SK-N-MC (cell line): ENCODE data around the gene PAMR1.

Experiments used
- DNase-seq: peaks from one replicate; pipeline ENCODE4 v3.0.0-alpha.2; 2011; ENCODE audit warnings: low read depth, low spot score
- H3K27ac ChIP-seq: fragments of 200-600 bp; sonication (generic); 2 replicates; pipeline ENCODE4 v1.5.1; 2016; ENCODE audit warnings: mixed run types
- H3K36me3 ChIP-seq: fragments of 200-600 bp; sonication (generic); 2 replicates; pipeline ENCODE4 v1.6.1; 2017; ENCODE audit warnings: antibody characterized with exemption, low read length, mixed read lengths; ENCODE audit not compliant: insufficient read depth
- H3K4me3 ChIP-seq: fragments of 200-600 bp; sonication (generic); 2 replicates; pipeline ENCODE4 v1.5.1; 2016
- H3K9ac ChIP-seq: fragments of 200-600 bp; sonication (generic); 2 replicates; pipeline ENCODE4 v1.8.0; 2017; ENCODE audit warnings: mixed run types, mixed read lengths; ENCODE audit not compliant: insufficient read length
- H3K9me3 ChIP-seq: fragments of 200-600 bp; sonication (generic); 2 replicates; pipeline ENCODE4 v1.6.1; 2017; ENCODE audit warnings: low read depth, mild to moderate bottlenecking, antibody characterized with exemption, low read length, moderate library complexity, mixed read lengths
- EZH2 ChIP-seq: fragments of 200-600 bp; sonication (generic); IDR thresholded peaks from one replicate; pipeline ENCODE4 v1.6.1; 2017; ENCODE audit warnings: antibody characterized with exemption
- FOXP2 ChIP-seq: optimal IDR thresholded peaks from 2 replicates; pipeline ENCODE3; 2011; ENCODE audit warnings: mild to moderate bottlenecking, moderate library complexity; ENCODE audit not compliant: insufficient read depth; ENCODE audit errors: extremely low read length, control extremely low read depth
- POLR2AphosphoS5 ChIP-seq: IDR thresholded peaks from 2 replicates; pipeline ENCODE4 v1.6.1; 2012; ENCODE audit warnings: mild to moderate bottlenecking, low read depth, low read length, borderline replicate concordance

Gene PAMR1

DNA sequence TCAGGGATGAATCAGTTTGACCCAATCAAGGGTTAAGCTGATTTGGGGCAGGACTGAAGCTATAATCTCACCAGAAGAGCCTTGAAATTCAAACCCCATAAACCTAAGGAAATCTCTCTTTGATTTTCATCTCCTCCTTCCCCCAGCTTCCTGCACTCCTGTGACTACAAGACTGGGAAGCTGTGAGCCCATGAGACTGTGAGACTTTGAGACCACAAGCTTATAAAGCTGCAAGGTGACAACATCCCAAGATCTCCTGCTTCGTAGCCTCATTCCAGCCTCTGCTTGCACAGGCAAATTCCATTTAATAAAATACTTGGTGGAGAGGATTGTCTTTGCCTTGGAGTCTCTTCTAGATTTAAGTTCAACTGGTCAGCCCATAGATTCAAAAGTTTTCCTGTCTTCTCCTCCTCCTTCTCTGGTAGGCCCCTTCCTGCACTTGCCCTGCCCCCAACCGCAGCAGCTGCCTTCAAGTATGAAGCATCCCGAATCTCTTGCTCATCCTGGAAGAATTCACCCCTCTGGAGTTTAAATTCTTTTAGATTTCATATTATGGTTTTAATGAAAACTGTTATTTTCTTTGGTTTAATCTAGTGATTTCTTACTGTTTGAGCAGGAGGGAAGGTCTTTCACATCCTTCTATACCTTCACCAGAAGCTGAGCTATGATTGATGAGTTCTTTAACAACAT is 42.1 kb downstream of the PAMR1 start:
- Histone ChIP-seq H3K9ac (no peak overlapping the region), H3K27ac (no peak overlapping the region), H3K4me3 (no peak overlapping the region), H3K36me3 (no peaks in the 10 kb centered on the region), H3K9me3 (no peaks in the 10 kb centered on the region)
- DNase-seq: no peak
- no peak for TF ChIP-seq EZH2

- TF ChIP-seq POLR2AphosphoS5 (no peak), EZH2 (no peak), FOXP2 (no peak)
- Histone ChIP-seq H3K36me3 (no peaks in the 10 kb centered on the region), H3K27ac (no peak overlapping the region), H3K9me3 (no peaks in the 10 kb centered on the region), H3K9ac (no peak overlapping the region), H3K4me3 (no peak overlapping the region)
- DNase-seq: no peak
Observed at GRCh38 chr11:35479731-35480130, 45.7 kb downstream of the PAMR1 start.

DNA sequence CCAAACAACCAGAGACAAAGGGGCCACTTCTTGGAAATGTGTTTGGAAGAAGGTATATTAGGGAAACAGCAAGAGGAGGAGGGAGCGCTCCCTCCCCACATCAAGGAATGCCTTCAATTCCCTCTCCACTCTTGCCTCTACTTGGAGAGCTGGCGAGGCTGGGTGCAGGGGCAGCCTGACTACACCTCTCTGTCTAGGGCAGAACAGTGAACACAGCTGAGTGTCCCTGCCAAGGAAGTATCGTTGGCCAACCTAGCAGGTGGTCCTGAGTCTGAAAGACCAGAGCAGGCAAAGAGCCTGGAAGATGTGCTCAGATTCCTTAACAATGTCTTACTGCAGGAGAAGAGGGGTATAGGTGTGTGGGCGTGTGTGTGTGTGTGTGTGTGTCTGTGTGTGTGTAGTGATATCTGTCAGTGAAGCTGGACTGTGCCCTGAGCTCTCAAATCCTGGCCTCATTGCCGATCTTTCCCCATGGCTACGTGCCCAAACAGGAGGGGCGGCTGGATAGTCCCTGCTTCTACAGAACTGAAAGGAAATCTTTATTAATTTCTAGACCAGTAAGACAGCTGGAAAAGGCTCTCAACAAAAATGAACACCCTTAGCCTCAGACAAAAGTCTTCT is 46.8 kb downstream of the PAMR1 start:
- Histone ChIP-seq H3K4me3 (no peak overlapping the region), H3K27ac (no peak overlapping the region), H3K36me3 (no peaks in the 10 kb centered on the region), H3K9ac (no peak overlapping the region), H3K9me3 (no peaks in the 10 kb centered on the region)
- TF ChIP-seq FOXP2: no peak
- no peak for TF ChIP-seq POLR2AphosphoS5
- no peak for TF ChIP-seq EZH2
- DNase-seq: no peak

DNA sequence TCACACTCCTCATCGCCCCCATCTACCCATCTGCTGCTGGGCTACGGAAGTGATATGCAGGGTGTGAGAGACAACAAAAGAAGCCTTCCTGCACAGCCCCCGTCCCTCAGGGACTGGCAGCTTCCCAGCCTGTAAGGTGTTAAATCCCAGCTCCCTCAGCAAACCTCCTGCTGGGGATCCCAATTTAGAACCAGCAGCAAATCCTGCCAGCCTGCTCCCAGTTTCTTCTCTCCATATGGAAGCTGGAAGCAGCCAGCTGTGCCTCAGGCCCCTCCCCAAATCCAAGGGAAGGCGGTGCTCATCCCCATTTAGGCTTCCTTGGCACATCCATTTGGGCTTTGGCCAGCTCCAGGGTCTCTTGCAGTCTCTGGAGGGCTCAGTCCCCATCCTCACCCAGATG is 47.5 kb downstream of the PAMR1 start:
- DNase-seq: no peak
- no peak overlapping the region for H3K9ac ChIP-seq
- no peaks in the 10 kb centered on the region for H3K9me3 ChIP-seq
- H3K4me3 ChIP-seq: no peak overlapping the region
- H3K27ac ChIP-seq: no peak overlapping the region
- H3K36me3 ChIP-seq: no peaks in the 10 kb centered on the region
- TF ChIP-seq POLR2AphosphoS5 (no peak), EZH2 (no peak), FOXP2 (no peak)

DNA sequence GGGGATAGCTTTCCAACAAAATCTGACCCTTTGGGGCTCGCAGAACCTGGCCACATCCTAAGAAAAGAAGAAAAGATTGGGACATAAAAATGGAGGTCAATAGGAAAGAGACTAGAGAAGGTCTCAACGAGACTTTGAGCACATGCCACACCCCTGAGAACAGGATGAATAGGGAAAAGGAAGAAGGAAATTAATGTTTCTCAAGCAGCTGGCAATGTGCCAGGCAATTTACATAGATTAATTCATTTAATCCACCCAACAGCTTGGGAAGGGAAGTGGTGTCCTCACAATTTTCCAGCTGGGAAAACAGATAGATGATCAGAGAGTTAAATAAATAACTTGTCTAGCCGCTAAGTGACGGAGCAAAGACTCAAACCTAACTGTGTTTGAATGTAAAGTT is 50.7 kb downstream of the PAMR1 start:
- Histone ChIP-seq H3K27ac (no peak overlapping the region), H3K36me3 (no peaks in the 10 kb centered on the region)
- DNase-seq: no peak

DNA sequence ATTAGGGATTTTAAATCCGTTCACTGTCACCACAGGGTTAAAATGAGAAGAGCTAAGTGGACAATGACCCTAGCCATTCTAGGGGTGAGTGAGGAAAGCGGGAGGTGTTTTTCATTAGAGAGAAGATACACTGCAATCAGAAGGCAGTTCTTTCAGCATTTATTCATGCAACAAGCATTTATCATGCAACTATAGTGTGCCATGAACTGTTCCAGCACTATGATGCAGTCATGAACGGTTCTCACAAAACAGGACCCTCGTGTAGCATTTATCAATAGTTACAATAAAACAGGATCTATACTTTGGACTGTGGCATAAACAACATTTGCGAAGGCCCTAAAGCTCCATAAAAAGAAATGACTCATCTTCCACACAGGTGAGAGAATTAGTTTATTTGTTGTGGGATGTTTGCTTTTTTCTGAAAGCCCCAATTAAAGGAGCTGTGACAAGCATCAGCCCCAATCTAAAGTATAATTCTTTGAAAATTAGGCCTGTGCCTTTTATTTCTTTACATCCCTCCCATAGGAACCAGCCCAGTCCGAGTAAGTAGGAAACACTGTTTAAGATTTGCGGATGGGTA is 51.5 kb downstream of the PAMR1 start:
- TF ChIP-seq EZH2 (no peak), FOXP2 (no peak), POLR2AphosphoS5 (no peak)
- no peak for DNase-seq
- Histone ChIP-seq H3K4me3 (no peak overlapping the region), H3K9me3 (no peaks in the 10 kb centered on the region), H3K9ac (no peak overlapping the region), H3K36me3 (no peaks in the 10 kb centered on the region), H3K27ac (no peak overlapping the region)

More for the DNA sequence above, 50.7 kb downstream of the PAMR1 start:
- H3K9me3 ChIP-seq: no peaks in the 10 kb centered on the region
- no peak overlapping the region for H3K9ac ChIP-seq
- no peak overlapping the region for H3K4me3 ChIP-seq
- TF ChIP-seq POLR2AphosphoS5: no peak
- no peak for TF ChIP-seq FOXP2
- no peak for TF ChIP-seq EZH2

- Histone ChIP-seq H3K36me3 (no peaks in the 10 kb centered on the region), H3K9ac (no peak overlapping the region), H3K9me3 (no peaks in the 10 kb centered on the region), H3K27ac (no peak overlapping the region), H3K4me3 (no peak overlapping the region)
- DNase-seq: no peak
- TF ChIP-seq FOXP2: no peak
- TF ChIP-seq EZH2: no peak
- TF ChIP-seq POLR2AphosphoS5: no peak
Observed at GRCh38 chr11:35470616-35471015, 54.8 kb downstream of the PAMR1 start.

DNA sequence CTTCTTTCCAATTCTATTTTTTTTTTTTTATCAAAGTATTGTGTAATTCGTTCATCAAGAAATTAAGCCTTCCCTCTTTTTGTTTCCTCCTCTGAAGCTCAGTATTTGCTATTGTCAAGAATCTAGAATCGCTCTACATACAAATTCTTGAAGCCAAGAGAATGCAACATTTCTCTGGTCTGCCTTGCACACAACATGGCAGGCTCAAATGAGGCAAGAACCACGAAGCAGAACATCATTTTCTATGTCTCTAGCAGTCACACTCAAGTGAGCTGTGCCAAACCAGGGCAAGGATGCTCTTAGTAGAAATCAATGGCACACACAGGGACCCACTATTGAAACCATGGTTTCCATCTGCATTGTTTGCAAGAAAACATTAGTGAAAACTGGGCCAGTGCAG is 59.4 kb downstream of the PAMR1 start:
- Histone ChIP-seq H3K36me3 (no peaks in the 10 kb centered on the region), H3K4me3 (no peak overlapping the region), H3K9me3 (no peaks in the 10 kb centered on the region), H3K9ac (no peak overlapping the region), H3K27ac (no peak overlapping the region)
- TF ChIP-seq POLR2AphosphoS5 (no peak), EZH2 (no peak), FOXP2 (no peak)
- DNase-seq: no peak

DNA sequence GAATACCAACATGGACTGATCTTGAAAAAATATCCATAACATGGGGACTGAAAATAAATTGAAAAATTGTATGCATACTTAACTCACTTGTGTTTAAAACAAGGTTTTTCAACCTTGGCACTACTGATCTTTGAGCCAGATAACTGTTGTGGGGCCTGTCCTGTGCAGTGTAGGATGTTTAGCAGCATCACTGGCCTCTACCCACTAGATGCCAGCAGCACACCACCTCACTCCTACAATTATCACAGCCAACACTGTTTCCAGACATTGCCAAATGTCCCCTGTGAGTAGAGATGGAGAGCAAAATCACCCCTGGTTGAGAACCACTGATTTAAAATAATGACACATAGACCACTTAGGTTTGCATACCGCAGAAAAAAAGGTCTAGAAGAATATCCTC is 61.1 kb downstream of the PAMR1 start:
- Histone ChIP-seq H3K9me3 (no peaks in the 10 kb centered on the region), H3K36me3 (no peaks in the 10 kb centered on the region), H3K9ac (no peak overlapping the region), H3K4me3 (no peak overlapping the region), H3K27ac (no peak overlapping the region)
- DNase-seq: no peak
- no peak for TF ChIP-seq FOXP2
- no peak for TF ChIP-seq POLR2AphosphoS5
- TF ChIP-seq EZH2: no peak
